Measurements from ENCODE around the gene NOS1. TPM values are rescaled to one million over a fixed set of nuclear protein-coding genes. Genes with fewer than 3 reads are reported as not detected.

Gene NOS1
- total RNA-seq, 2 donors from 2014 or later, result 2.6 to 8.3 TPM

- Histone ChIP-seq H3K36me3 (no peaks in the 10 kb centered on the region), H3K27me3 (replicated peaks; ENCODE audit: insufficient read depth) (peaks cover 10% of the 10 kb centered on the region), H3K4me3 (no peak overlapping the region), H3K9me3 (no peaks in the 10 kb centered on the region), H3K4me1 (replicated peaks) (no peaks in the 10 kb centered on the region), H3K27ac (no peak overlapping the region)
- 31% methylated on average over 1 of the region's 1 CpG for WGBS
- TF ChIP-seq POLR2AphosphoS5 (IDR thresholded peaks at IDR 0.05), result no peak
- no peak for TF ChIP-seq POLR2A (IDR thresholded peaks at IDR 0.05)
- TF ChIP-seq CTCF (IDR thresholded peaks at IDR 0.05), result no peak
- no peak for DNase-seq (ENCODE audit: low spot score)
- intact Hi-C loops (cut with DNase I), result no loop called here
These were observed 5.4 kb downstream of the NOS1 start for GRCh38 chr12:117356048-117356447.

- no peaks in the 10 kb centered on the region for H3K9me3 ChIP-seq
- no peak for DNase-seq (ENCODE audit: low spot score)
- H3K27me3 ChIP-seq (replicated peaks; ENCODE audit: insufficient read depth), result no peaks in the 10 kb centered on the region
- intact Hi-C loops (cut with DNase I), result no loop called here
- TF ChIP-seq CTCF (IDR thresholded peaks at IDR 0.05), result no peak
- TF ChIP-seq POLR2AphosphoS5 (IDR thresholded peaks at IDR 0.05), result no peak
- TF ChIP-seq POLR2A (IDR thresholded peaks at IDR 0.05), result no peak
- H3K4me1 ChIP-seq (replicated peaks), result no peaks in the 10 kb centered on the region
- H3K4me3 ChIP-seq, result no peak overlapping the region
- H3K36me3 ChIP-seq, result no peaks in the 10 kb centered on the region
- no peak overlapping the region for H3K27ac ChIP-seq
These were observed 8.5 kb downstream of the NOS1 start for GRCh38 chr12:117352883-117353282.

GRCh38 chr12:117352206-117352605 is 9.2 kb downstream of the NOS1 start:
- no peaks in the 10 kb centered on the region for H3K9me3 ChIP-seq
- WGBS, result 59% methylated on average over 9 of the region's 9 CpGs
- H3K27me3 ChIP-seq (replicated peaks; ENCODE audit: insufficient read depth), result no peaks in the 10 kb centered on the region
- H3K4me1 ChIP-seq (replicated peaks), result no peaks in the 10 kb centered on the region
- intact Hi-C loops (cut with DNase I), result no loop called here
- no peak overlapping the region for H3K27ac ChIP-seq
- DNase-seq (ENCODE audit: low spot score), result no peak
- TF ChIP-seq POLR2AphosphoS5 (IDR thresholded peaks at IDR 0.05), result no peak
- TF ChIP-seq POLR2A (IDR thresholded peaks at IDR 0.05), result no peak
- TF ChIP-seq CTCF (IDR thresholded peaks at IDR 0.05), result no peak
- no peak overlapping the region for H3K4me3 ChIP-seq
- no peaks in the 10 kb centered on the region for H3K36me3 ChIP-seq

- intact Hi-C loops (cut with DNase I), result no loop called here
- DNase-seq (ENCODE audit: low spot score), result no peak
- no peak for TF ChIP-seq POLR2A (IDR thresholded peaks at IDR 0.05)
- TF ChIP-seq CTCF (IDR thresholded peaks at IDR 0.05), result no peak
- no peak for TF ChIP-seq POLR2AphosphoS5 (IDR thresholded peaks at IDR 0.05)
- Histone ChIP-seq H3K4me1 (replicated peaks) (no peaks in the 10 kb centered on the region), H3K27ac (no peak overlapping the region), H3K27me3 (replicated peaks; ENCODE audit: insufficient read depth) (no peaks in the 10 kb centered on the region), H3K36me3 (no peaks in the 10 kb centered on the region), H3K4me3 (no peak overlapping the region), H3K9me3 (no peaks in the 10 kb centered on the region)
- 65% methylated on average over 4 of the region's 4 CpGs for WGBS
These were observed 11.3 kb downstream of the NOS1 start for GRCh38 chr12:117350140-117350539.

- Histone ChIP-seq H3K27me3 (replicated peaks; ENCODE audit: insufficient read depth) (no peaks in the 10 kb centered on the region), H3K36me3 (no peaks in the 10 kb centered on the region), H3K27ac (no peak overlapping the region), H3K9me3 (no peaks in the 10 kb centered on the region), H3K4me3 (no peak overlapping the region), H3K4me1 (replicated peaks) (no peaks in the 10 kb centered on the region)
- WGBS, result 74% methylated on average over 4 of the region's 4 CpGs
- TF ChIP-seq POLR2AphosphoS5 (IDR thresholded peaks at IDR 0.05), result no peak
- no peak for TF ChIP-seq CTCF (IDR thresholded peaks at IDR 0.05)
- no peak for TF ChIP-seq POLR2A (IDR thresholded peaks at IDR 0.05)
- DNase-seq (ENCODE audit: low spot score), result no peak
- intact Hi-C loops (cut with DNase I), result no loop called here
These were observed 13.8 kb downstream of the NOS1 start for GRCh38 chr12:117347588-117347987.
